ENCODE data around the gene VMP1. TPM values are rescaled to one million over a fixed set of nuclear protein-coding genes. Genes with fewer than 3 reads are reported as not detected.

VMP1 gene
- total RNA-seq, 2 experiments from 2014 or later: 239 to 248 TPM

DNA sequence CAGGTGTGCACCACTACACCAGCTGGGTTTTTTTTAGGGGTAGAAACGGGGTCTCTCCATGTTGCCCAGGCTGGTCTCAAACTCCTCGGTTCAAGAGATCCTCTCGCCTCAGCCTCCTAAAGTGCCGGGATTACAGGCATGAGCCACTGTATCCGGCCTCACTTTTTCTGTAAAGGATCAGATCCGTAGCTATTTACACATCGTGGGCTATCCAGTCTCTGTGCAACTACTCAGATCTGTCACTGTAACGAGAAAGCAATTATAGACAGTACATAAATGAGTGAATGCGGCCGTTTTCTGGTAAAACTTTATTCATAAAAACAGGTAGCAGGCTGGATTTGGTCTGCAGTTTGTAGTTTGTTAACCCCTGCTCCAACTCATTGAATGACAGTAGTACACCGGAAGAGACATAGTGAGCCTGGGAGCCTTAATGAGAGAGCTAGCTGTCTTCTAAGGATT lies 44.5 kb downstream of the VMP1 start:
- H3K4me3 Mint-ChIP-seq: no peak overlapping the region

DNA sequence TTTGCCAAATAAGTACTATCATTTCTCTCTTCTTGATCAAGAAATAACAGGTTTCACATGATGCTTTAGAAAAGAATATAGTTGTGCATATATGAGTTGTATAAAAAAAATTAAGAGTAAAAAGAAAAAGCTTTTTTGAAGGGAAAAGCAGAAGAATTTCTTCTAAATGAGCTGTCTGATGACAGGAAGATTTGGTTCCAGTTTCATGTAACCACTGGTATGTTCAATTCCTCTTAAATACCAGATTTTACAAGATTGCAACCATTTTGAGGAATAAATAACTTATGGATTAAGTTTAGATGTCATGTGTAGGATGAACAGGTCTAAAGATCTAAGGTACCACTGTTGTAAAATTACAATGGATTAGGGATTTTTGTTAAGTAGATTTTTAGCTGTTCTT lies 45.0 kb downstream of the VMP1 start:
- Mint-ChIP-seq H3K4me3 (no peak overlapping the region), H3K4me1 (ENCODE audit: low read depth) (peaks cover 53% of the 10 kb centered on the region), H3K27me3 (no peaks in the 10 kb centered on the region), H3K27ac (peak overlapping the region; percentile 84), H3K36me3 (ENCODE audit: low read depth) (peaks cover 20% of the 10 kb centered on the region), H3K9me3 (no peaks in the 10 kb centered on the region)
- intact Hi-C loops (cut with micrococcal nuclease): loop anchor here (2.0 to 5.0 kb wide), 2 partner anchors 34 to 95 kb away; no protein-coding TSS in a partner anchor
- DNase-seq (no peak), ATAC-seq (no peak)
- TF ChIP-seq, protein P1, sequence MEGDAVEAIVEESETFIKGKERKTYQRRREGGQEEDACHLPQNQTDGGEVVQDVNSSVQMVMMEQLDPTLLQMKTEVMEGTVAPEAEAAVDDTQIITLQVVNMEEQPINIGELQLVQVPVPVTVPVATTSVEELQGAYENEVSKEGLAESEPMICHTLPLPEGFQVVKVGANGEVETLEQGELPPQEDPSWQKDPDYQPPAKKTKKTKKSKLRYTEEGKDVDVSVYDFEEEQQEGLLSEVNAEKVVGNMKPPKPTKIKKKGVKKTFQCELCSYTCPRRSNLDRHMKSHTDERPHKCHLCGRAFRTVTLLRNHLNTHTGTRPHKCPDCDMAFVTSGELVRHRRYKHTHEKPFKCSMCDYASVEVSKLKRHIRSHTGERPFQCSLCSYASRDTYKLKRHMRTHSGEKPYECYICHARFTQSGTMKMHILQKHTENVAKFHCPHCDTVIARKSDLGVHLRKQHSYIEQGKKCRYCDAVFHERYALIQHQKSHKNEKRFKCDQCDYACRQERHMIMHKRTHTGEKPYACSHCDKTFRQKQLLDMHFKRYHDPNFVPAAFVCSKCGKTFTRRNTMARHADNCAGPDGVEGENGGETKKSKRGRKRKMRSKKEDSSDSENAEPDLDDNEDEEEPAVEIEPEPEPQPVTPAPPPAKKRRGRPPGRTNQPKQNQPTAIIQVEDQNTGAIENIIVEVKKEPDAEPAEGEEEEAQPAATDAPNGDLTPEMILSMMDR (IDR thresholded peaks at IDR 0.05): no peak
- ChIA-PET CTCF (interaction anchor here (0.8 to 5.6 kb wide), 16 partner anchors 10 to 435 kb away, joined by 3 to 108 read pairs (median 4); partner anchors contain the start of genes PTRH2 and VMP1), POLR2A (interaction anchor here (0.5 to 8.9 kb wide), 11 partner anchors 11 to 283 kb away, joined by 3 to 443 read pairs (median 5); partner anchors contain the start of genes PTRH2, TUBD1 and VMP1)

More for the DNA sequence above, 44.5 kb downstream of the VMP1 start:
- no peaks in the 10 kb centered on the region for H3K27me3 Mint-ChIP-seq
- H3K4me1 Mint-ChIP-seq (ENCODE audit: low read depth): peaks cover 51% of the 10 kb centered on the region
- H3K27ac Mint-ChIP-seq: peak overlapping the region; percentile 84
- intact Hi-C loops (cut with micrococcal nuclease): loop anchor here (2.0 to 5.0 kb wide), 2 partner anchors 35 to 95 kb away; no protein-coding TSS in a partner anchor
- peaks cover 19% of the 10 kb centered on the region for H3K36me3 Mint-ChIP-seq (ENCODE audit: low read depth)
- ChIA-PET POLR2A (interaction anchor here (0.7 to 8.9 kb wide), 7 partner anchors 11 to 91 kb away, joined by 3 to 443 read pairs (median 39); partner anchors contain the start of genes PTRH2 and VMP1), CTCF (interaction anchor here (0.8 to 5.6 kb wide), 14 partner anchors 12 to 435 kb away, joined by 3 to 108 read pairs (median 4); partner anchors contain the start of genes PTRH2 and VMP1)
- H3K9me3 Mint-ChIP-seq: no peaks in the 10 kb centered on the region
- TF ChIP-seq, protein P1 (IDR thresholded peaks at IDR 0.05): no peak
- no peak for DNase-seq
- ATAC-seq: peak; percentile 32

GRCh38 chr17:59752922-59753321 lies 45.5 kb downstream of the VMP1 start:
- intact Hi-C loops (cut with micrococcal nuclease): loop anchor here (2.0 to 5.0 kb wide), 2 partner anchors 34 to 94 kb away; no protein-coding TSS in a partner anchor
- H3K36me3 Mint-ChIP-seq (ENCODE audit: low read depth): peaks cover 22% of the 10 kb centered on the region
- POLR2A ChIA-PET: interaction anchor here (0.5 to 8.9 kb wide), 12 partner anchors 10 to 283 kb away, joined by 3 to 443 read pairs (median 6); partner anchors contain the start of genes PTRH2, RPS6KB1, TUBD1 and VMP1
- H3K27ac Mint-ChIP-seq: peak overlapping the region; percentile 84
- no peak for DNase-seq
- no peaks in the 10 kb centered on the region for H3K27me3 Mint-ChIP-seq
- TF ChIP-seq, protein P1 (IDR thresholded peaks at IDR 0.05): no peak
- H3K9me3 Mint-ChIP-seq: no peaks in the 10 kb centered on the region
- CTCF ChIA-PET: interaction anchor here (0.6 to 5.6 kb wide), 19 partner anchors 9 to 288 kb away, joined by 3 to 108 read pairs (median 5); partner anchors contain the start of genes PTRH2 and VMP1
- no peak overlapping the region for H3K4me3 Mint-ChIP-seq
- no peak for ATAC-seq
- H3K4me1 Mint-ChIP-seq (ENCODE audit: low read depth): peaks cover 57% of the 10 kb centered on the region

DNA sequence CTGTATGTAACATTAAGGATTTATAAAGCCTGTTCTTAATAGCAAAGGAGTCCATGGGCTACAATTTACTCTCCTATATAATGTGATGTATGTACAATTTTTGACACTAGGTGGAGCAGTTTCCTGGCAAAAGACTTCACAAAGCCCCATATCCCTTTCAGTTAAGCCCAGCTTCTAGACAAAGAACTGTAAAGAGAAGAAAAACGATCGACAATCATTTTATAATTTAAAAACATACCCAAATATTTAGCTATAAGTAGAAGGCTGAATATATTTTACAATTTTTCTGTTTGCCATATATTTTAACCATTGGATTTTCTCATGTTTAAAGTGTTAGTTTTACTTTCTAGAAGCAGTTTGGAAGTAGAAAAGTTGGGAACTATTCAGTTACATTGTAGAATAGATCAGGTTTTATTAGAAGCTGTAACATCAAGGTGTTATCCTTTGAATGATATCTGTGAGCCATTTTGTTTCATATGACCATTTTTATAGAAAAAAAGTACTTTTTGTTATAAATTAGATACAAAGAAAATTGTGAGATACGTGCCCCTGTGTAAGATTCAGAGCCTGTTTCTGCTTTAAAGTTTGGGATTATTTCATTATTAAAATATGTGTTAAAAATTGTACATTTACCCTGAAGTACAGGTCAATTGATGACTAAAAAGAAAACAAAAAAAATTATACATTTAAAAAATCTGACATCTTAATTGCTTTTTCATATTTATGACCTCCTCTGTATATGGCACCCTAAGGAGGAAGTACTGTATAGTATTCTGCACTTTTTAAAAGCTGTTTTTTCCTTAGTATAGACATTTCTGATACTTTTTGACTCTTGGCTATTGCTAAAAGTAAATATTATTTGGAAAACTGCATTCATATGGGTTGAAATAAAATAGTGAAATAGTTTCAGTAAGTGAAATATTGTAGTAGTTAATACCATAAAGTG lies 46.3 kb downstream of the VMP1 start:
- Mint-ChIP-seq H3K36me3 (ENCODE audit: low read depth) (peaks cover 30% of the 10 kb centered on the region), H3K9me3 (no peaks in the 10 kb centered on the region), H3K27ac (peak overlapping the region; percentile 84), H3K4me1 (ENCODE audit: low read depth) (peaks cover 61% of the 10 kb centered on the region), H3K4me3 (peak overlapping the region; percentile 50), H3K27me3 (no peaks in the 10 kb centered on the region)
- intact Hi-C loops (cut with micrococcal nuclease): loop anchor here (2.0 to 5.0 kb wide), 2 partner anchors 33 to 94 kb away; no protein-coding TSS in a partner anchor
- ChIA-PET CTCF (interaction anchor here (0.6 to 5.6 kb wide), 27 partner anchors 8 to 283 kb away, joined by 3 to 108 read pairs (median 7); partner anchors contain the start of genes PTRH2, RPS6KB1, TUBD1 and VMP1), POLR2A (interaction anchor here (0.9 to 8.9 kb wide), 13 partner anchors 9 to 140 kb away, joined by 3 to 443 read pairs (median 7); partner anchors contain the start of genes PTRH2, RPS6KB1 and VMP1)
- TF ChIP-seq, protein P1 (IDR thresholded peaks at IDR 0.05): peak; percentile 77
- ATAC-seq (peak; percentile 76), DNase-seq (peak; percentile 35)

Data from activated CD8-positive, alpha-beta T cell treated with anti-CD3 and anti-CD28 coated beads for 36 hours (primary cell).